Psoas muscle (tissue), 8 donors: ENCODE data around the gene NFATC2IP. TPM values are rescaled to one million over a fixed set of nuclear protein-coding genes. Genes with fewer than 3 reads are reported as not detected.
"Not testable (repeated sequence)": the region's sequence is repeated elsewhere in the genome, so short reads cannot be mapped to it uniquely, and the experiment has no call there.

ENCODE experiments used
- ATAC-seq, 4 donors: fragments of 200-7000 bp; cut with Tn5 transposase; one replicate each; pipeline ENCODE4 v1.9.1; 2020; ENCODE audit warnings: moderate library complexity in 3 of 4, mild to moderate bottlenecking in 2 of 4
- DNase-seq, 2 donors: peaks; one replicate each; pipeline ENCODE4 v3.0.0-alpha.2; 2020
- H3K27ac ChIP-seq: fragments of 200-600 bp; one replicate; pipeline ENCODE4 v1.8.0; 2022
- H3K27me3 ChIP-seq, 3 donors: fragments of 200-600 bp in 1 of 3; one replicate each; pipeline versions ENCODE4 v1.6.1 to v1.8.0; 2013 to 2022; ENCODE audit warnings: low read length in 2 of 3, mild to moderate bottlenecking in 2 of 3, moderate library complexity in 1 of 3; ENCODE audit not compliant: insufficient read depth in 3 of 3
- H3K36me3 ChIP-seq, 2 donors: fragments of 200-600 bp in 1 of 2; one replicate each; pipeline versions ENCODE4 v1.6.1 to v1.8.0; 2013 to 2022; ENCODE audit warnings: low read depth in 1 of 2, mild to moderate bottlenecking in 1 of 2, moderate library complexity in 1 of 2; ENCODE audit not compliant: insufficient read depth in 1 of 2
- H3K4me1 ChIP-seq: fragments of 200-600 bp; one replicate; pipeline ENCODE4 v1.8.0; 2022
- H3K4me3 ChIP-seq: fragments of 200-600 bp; one replicate; pipeline ENCODE4 v1.8.0; 2022; ENCODE audit warnings: mild to moderate bottlenecking
- H3K9me3 ChIP-seq: fragments of 200-600 bp; one replicate; pipeline ENCODE4 v1.8.0; 2022
- WGBS, 3 donors: extraction: QIAGEN DNeasy Blood & Tissue Kit; methylation state at CpG; one replicate each; pipeline versions ENCODE4 v1.1.6 to v1.1.7; 2013; 5-methylcytosine and 5-hydroxymethylcytosine counted together
- intact Hi-C, 2 donors: fragments of 100-400 bp; cut with DNase I; formaldehyde crosslinking; loops; one replicate each; pipeline versions ENCODE4 v1.11.0 to v1.14.2; 2022
- polyA plus RNA-seq, 3 donors: library from polyadenylated mRNA; stranded (reverse); fragments of 200-250 nt; gene quantifications; one replicate each; pipeline ENCODE4 v1.2.3, GENCODE V29; 2013
- total RNA-seq, 4 donors: library from RNA; stranded (reverse); fragmentation: NEBNext Ultra II Directional in 2 of 4; extraction: Animal tissue kit (Norgen Biotek cat#: 25700) in 2 of 4; gene quantifications; one replicate each; pipeline versions ENCODE4 v1.2.1 to v1.2.4, GENCODE V29; 2021 to 2023
- TF ChIP-seq, protein P1 (sequence below): fragments of 200-600 bp; IDR thresholded peaks from one replicate; pipeline ENCODE4 v1.8.0; 2022; ENCODE audit warnings: antibody characterized with exemption
- donor health status: healthy with polysubstance abuse.
- donor health status: DM: no; HTN: no; CAD: no; lungs with moderate emphysema.
- donor health status: Bipolar disorder and iron deficiency.
- donor health status: healthy.
- donor health status: DM: yes; HTN: yes; CAD: no.
- donor health status: DM: no; HTN: no; CAD: no.
- donor health status: DM: no; HTN: no; CAD: no.
- donor health status: DM: yes; HTN: yes; CAD: no.

NFATC2IP gene
- total and polyA plus RNA-seq, 7 donors, result 10.6 to 20.4 (median 17.6) TPM

DNA sequence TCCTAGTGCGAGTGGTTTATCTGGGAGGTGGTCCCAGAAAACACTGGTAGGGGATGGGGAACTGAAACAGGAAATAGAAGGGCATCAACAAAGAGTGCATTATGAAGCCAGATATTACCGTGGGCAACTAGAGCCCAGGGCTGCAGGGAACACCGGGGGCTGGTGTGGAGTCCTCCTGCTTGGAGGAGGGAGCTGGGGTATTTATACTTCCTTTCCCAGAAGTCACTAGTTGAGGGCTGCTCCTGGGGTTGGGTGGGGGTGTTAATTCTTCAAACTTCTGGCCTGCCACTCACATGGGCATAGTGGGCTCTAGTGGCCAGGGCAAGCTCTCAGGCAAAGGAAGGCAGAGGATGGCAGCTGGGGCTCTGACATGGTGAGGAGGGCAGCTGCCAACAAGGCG is 48.8 kb downstream of the NFATC2IP start:
- Histone ChIP-seq H3K4me1 (no peaks in the 10 kb centered on the region), H3K36me3 (no peaks in the 10 kb centered on the region), H3K27me3 (peaks cover 0 to 8% (median 0%) of the 10 kb centered on the region in 3 donors), H3K4me3 (no peak overlapping the region), H3K9me3 (no peaks in the 10 kb centered on the region), H3K27ac (no peak overlapping the region)
- intact Hi-C loops, result no loop called here
- ATAC-seq (no peak), DNase-seq (no peak)
- TF ChIP-seq, protein P1, sequence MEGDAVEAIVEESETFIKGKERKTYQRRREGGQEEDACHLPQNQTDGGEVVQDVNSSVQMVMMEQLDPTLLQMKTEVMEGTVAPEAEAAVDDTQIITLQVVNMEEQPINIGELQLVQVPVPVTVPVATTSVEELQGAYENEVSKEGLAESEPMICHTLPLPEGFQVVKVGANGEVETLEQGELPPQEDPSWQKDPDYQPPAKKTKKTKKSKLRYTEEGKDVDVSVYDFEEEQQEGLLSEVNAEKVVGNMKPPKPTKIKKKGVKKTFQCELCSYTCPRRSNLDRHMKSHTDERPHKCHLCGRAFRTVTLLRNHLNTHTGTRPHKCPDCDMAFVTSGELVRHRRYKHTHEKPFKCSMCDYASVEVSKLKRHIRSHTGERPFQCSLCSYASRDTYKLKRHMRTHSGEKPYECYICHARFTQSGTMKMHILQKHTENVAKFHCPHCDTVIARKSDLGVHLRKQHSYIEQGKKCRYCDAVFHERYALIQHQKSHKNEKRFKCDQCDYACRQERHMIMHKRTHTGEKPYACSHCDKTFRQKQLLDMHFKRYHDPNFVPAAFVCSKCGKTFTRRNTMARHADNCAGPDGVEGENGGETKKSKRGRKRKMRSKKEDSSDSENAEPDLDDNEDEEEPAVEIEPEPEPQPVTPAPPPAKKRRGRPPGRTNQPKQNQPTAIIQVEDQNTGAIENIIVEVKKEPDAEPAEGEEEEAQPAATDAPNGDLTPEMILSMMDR, result no peak
- WGBS, 3 donors, result 75 to 81% (median 79%) methylated on average over 4 of the region's 4 CpGs

GRCh38 chr16:29000019-29000418 is 49.3 kb downstream of the NFATC2IP start:
- Histone ChIP-seq H3K27ac (no peak overlapping the region), H3K9me3 (no peaks in the 10 kb centered on the region), H3K4me3 (no peak overlapping the region), H3K27me3 (peaks cover 0 to 8% (median 0%) of the 10 kb centered on the region in 3 donors), H3K4me1 (no peaks in the 10 kb centered on the region), H3K36me3 (no peaks in the 10 kb centered on the region)
- intact Hi-C loops, result no loop called here
- ATAC-seq (no peak), DNase-seq (no peak)
- WGBS, 3 donors, result 76 to 79% (median 77%) methylated on average over 2 of the region's 2 CpGs
- TF ChIP-seq, protein P1, result no peak

DNA sequence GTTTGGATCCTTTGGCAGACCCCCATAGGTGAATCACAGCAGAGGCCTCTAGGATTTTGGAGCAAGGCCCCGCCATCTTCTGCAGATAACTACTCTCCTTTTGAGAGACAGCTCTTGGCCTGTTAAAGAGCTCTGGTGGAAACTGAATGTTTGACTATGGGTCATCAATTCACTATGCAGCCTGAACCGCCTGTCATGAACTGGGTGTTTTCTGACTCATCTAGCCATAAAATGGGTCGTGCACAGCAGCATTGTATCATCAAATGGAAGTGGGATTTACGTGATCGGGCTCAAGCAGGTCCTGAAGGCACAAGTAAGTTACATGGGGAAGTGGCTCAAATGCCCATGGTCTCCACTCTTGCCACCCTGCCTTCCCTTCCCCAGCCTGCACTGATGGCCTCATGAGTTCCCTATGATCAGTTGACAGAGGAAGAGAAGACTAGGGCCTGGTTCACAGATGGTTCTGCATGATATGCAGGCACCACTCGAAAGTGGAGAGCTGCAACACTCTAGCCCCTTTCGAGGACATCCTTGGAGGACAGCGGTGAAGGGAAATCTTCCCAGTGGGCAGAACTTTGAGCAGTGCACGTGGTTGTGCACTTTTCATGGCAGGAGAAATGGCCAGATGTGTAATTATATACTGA is 53.9 kb downstream of the NFATC2IP start:
- H3K9me3 ChIP-seq, intact Hi-C loops: not testable (repeated sequence)
- WGBS, 3 donors, result 70 to 74% (median 73%) methylated on average over 9 of the region's 9 CpGs

DNA sequence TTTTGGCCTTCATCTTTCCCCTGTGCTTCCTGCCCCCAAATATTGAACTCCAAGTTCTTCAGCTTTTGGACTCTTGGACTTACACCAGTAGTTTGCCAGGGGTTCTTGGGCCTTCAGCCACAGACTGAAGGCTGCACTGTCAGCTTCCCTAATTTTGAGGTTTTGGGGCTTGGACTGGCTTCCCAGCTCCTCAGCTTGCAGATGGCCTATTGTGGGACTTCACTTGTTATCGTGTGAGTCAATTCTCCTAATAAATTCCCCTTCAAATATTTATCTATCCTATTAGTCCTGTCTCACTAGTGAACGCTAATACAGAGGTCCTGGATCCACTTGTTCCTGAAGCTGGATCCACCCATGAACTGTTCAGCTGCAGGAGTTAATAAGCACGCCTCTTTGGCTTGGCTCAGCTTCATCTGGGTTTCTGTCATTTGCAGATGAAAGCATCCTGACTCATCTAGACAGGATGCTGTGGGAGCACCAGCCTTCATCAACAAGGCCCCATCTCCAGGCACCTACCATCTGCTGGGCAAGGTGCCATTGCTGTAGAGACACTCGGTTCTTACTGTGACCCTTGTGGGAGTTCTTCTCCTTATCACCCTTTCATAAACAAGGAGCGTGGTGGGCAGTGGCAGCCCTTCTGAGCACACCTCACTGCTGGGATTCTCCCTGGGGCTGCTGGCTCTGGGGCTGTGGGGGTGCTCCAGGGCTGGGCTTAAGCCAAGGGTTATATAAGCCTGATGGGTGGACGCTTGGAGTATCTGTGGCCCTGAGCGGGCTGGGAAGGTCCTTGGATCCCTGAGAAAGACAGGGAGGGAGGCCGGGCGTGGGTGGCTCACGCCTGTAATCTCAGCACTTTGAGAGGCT is 57.2 kb downstream of the NFATC2IP start:
- no peaks in the 10 kb centered on the region for H3K27me3 ChIP-seq
- H3K27ac ChIP-seq, result no peak overlapping the region
- H3K4me1 ChIP-seq, result no peaks in the 10 kb centered on the region
- TF ChIP-seq, protein P1, result no peak
- H3K4me3 ChIP-seq, result no peak overlapping the region
- no peak for ATAC-seq
- H3K36me3 ChIP-seq, result no peaks in the 10 kb centered on the region
- intact Hi-C loops, result no loop called here
- no peak for DNase-seq
- 61 to 73% (median 72%) methylated on average over 10 of the region's 10 CpGs for WGBS, 3 donors
- no peaks in the 10 kb centered on the region for H3K9me3 ChIP-seq

More for the DNA sequence above, 53.9 kb downstream of the NFATC2IP start:
- not testable (repeated sequence) for DNase-seq, H3K4me3 ChIP-seq, H3K27ac ChIP-seq, H3K4me1 ChIP-seq, ATAC-seq, H3K36me3 ChIP-seq, H3K27me3 ChIP-seq

DNA sequence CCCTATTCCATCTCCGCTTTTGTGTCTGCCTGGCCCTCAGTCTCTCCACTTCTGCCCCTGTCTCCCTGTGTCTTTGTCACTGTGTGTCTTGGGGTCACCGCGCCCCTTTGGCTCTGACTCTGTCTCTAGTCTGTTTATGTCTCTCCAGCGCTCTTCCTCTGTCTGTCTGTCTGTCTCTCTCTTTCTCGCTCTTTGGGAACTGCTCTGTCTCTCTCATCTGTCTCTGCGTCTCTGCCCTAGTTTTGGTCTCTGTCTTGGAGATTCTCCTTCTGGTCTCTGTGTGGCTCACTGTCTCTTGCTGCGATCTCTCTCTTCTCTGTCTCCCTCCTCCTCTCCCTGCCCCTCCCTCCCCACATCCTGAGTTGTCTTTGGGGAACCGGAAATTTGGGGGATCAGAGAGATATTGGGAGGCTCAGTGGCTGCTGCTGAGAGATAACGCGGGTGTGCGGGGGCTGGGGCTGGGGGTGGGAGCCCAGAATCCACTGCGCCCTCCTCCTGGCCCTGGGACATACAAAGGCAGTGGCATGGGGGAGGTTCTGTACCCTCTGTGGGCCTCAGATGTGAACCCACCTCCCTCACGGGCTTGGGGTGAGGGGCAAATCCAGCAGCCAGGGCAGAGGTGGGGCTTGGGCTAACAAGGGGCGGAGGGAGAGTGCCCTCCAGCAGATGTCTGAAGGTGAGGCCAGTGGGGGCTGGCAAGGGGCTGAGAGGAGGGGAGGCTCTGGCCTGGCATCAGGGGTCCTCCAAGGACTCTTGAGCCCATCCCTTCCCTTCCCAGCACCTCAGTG is 58.5 kb downstream of the NFATC2IP start:
- Histone ChIP-seq H3K27ac (no peak overlapping the region), H3K36me3 (no peaks in the 10 kb centered on the region), H3K4me3 (no peak overlapping the region), H3K4me1 (no peaks in the 10 kb centered on the region), H3K9me3 (no peaks in the 10 kb centered on the region), H3K27me3 (no peaks in the 10 kb centered on the region)
- TF ChIP-seq, protein P1, result no peak
- no peak for ATAC-seq
- 69 to 79% (median 76%) methylated on average over 14 of the region's 14 CpGs for WGBS, 3 donors
- intact Hi-C loops, result no loop called here
- no peak for DNase-seq
